GM18868 (cell line): ENCODE results near the gene FECH.
A peak's percentile ranks its signal among the peaks of the same experiment; 100 is the strongest.

ENCODE experiments used
- ATAC-seq: cut with Tn5 transposase; IDR thresholded peaks from one replicate; pipeline ENCODE4 v1.9.1; 2021; ENCODE audit warnings: mild to moderate bottlenecking, moderate library complexity; ENCODE audit not compliant: unreplicated experiment

Gene FECH

DNA sequence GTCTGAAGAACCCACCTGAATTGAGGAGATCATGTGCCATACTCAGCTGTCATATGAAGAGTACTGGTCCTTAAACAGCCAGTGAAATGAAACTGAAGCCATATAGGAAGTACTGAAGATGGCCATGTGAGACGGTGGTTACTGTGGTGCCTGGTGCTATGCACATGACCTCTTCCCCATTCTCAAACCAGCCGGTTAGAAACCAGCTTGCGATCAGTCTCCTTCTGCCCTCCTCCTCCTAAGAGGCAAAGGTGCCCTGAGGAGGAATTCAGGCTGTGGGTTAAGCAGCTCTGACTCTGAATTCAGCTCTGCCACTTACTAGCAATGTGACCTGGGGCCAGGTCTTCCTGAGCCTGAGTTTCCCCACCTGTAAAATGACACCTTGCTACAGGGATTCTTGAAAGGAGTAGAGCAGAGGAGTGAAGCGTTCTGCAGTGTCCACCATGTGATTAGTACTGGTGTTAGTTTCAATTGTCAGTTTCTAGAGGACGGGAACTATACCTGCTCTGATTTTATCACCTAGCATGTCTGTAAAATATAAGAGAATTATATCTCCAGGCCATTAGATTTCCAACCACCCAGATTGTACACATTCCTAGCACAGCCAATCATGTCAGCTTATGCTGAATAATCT is 5.1 kb downstream of the FECH start:
- ATAC-seq: peak; percentile 90

GRCh38 chr18:57579934-57580333 is 6.6 kb downstream of the FECH start:
- ATAC-seq: no peak

DNA sequence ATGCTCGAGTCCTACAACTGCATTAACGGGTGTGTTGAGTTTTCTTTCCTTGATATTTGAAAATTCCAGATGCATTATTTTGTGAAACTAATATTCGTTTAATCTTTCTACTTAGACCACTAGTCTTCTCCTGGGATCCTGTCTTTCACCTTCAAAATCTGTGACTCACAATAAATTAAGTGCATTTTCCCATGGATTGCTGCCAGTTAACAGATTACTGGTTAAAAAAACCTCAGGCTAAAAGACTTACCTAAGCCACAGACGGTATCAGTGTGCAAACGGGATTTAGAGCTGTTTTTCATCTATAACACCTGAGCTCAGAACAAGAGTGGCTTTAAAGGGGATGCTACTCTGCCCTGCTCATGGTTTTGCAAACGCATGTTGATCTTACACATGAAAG is 10.2 kb downstream of the FECH start:
- ATAC-seq: no peak

- no peak for ATAC-seq
Measured at GRCh38 chr18:57575542-57575941, 11.0 kb downstream of the FECH start.

DNA sequence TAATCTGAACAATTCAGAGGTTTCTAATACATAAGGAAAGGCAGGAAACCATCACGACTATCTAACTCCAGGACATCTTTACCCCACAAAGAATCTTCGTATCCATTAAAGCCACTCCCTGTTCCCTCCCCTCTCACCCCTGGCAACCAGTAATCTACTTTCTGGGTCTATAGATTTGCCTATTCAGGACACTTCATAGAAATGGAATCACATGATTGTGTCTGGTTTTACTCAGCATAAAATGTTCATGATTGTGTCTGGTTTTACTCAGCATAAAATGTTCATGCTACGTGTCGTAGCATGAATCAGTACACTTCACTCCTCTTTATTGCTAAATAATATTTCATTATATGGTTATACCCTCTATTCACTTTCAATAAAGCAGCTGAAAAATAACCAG is 11.6 kb downstream of the FECH start:
- no peak for ATAC-seq

GRCh38 chr18:57570162-57570561 is 16.3 kb downstream of the FECH start:
- ATAC-seq: no peak

- ATAC-seq: no peak
Measured at GRCh38 chr18:57569133-57569532, 17.4 kb downstream of the FECH start.

GRCh38 chr18:57561728-57562423 is 24.6 kb downstream of the FECH start:
- peak; percentile 46 for ATAC-seq

GRCh38 chr18:57561261-57561660 is 25.2 kb downstream of the FECH start:
- no peak for ATAC-seq

DNA sequence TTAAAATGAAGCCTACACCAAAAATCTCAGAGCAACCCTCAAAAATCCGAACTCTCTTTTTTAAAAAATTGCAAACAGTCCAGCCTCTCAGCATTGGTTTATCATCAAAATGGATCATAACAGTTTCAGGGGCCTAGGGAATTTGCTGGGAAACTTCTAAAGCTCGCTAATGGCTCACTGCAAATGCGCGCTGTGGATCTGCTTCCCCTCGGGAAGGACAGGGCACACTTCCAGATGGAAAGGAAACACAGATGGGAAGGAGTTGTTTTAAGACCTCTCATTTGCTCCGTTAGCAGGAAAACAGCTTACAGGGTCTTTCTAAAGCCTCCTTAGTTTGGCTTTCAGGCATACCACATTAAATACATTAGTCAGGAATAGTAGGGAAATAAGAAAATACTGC is 27.2 kb downstream of the FECH start:
- ATAC-seq: no peak

GRCh38 chr18:57555134-57555533 is 31.4 kb downstream of the FECH start:
- no peak for ATAC-seq

DNA sequence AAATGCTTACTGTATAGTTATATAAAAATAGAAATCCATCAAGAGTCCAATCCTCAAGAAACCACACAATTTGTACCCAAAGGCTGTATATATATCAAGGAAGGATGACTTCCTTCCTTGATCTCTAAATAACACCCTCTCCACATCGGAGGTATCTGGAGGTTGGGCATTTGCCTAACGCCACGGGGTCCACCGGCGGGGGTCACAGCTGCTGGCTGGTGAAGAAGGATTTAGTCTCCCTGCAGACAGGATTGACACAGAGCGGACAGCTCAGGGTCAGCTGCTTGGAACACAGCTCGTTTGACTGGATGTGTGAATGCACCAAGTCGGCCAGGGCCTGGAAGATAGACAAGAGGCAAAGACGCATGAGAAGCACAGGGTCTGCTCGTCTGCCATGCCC is 36.0 kb downstream of the FECH start:
- no peak for ATAC-seq

- no peak for ATAC-seq
Measured at GRCh38 chr18:57547260-57547659, 39.2 kb downstream of the FECH start.

DNA sequence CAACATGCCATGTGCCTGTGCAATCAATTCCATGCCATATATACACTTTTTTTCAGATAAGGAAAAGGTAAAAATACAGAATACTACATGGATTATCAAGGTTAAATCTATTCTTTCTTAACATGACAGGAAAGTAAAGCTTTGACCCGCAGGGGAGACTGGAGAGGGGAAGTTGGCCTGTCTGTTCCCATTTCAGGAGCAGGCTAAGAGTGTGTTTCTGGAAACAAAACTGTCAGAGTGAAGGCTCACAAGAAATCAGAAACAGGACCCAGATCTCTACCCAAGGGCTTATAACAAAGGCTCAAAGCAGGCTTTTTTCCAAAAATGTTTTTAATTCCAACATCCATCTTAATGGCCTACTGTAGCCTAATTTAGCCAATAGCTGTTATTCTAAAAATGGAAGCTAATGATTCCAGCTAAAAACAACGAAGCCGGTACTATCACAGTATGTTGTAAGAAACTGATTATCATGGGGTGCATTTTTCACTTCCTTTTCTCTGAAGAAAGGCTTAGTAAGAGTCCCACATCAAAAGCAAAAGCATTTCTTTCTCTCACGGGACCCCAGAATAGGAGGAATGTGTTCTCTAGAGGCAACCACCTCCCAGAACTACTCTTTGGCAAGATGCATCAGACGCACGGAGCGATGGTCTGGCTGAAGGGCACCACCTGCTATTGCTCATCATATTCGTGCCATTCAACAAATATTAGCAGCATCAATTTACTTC is 41.4 kb downstream of the FECH start:
- ATAC-seq: peak; percentile 91

GRCh38 chr18:57543560-57543959 is 42.9 kb downstream of the FECH start:
- ATAC-seq: no peak

GRCh38 chr18:57542812-57543427 is 43.6 kb downstream of the FECH start:
- no peak for ATAC-seq

- no peak for ATAC-seq
Measured at GRCh38 chr18:57542126-57542525, 44.4 kb downstream of the FECH start.

- no peak for ATAC-seq
Measured at GRCh38 chr18:57539702-57540101, 46.8 kb downstream of the FECH start.

DNA sequence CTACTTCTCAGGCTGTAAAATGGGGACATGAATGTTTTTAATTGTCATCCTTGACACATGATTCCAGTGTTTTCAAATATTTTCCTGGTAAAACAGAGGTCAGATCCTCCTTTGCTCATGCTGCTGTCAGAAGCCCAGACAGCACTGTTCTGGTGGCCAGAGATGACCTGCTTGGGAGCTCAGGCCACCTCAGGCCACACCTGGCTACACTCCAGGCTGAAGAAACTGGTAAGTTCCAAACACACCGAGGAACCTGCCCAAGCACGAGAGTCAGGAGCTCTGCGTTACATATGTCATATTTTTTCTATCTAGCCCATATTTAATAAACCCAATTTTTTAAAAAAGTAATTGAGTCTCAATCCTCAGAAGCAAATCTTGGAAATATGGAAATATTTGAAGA is 47.9 kb downstream of the FECH start:
- ATAC-seq: no peak

- no peak for ATAC-seq
Measured at GRCh38 chr18:57534511-57534909, 52.0 kb downstream of the FECH start.

GRCh38 chr18:57533868-57534510 is 52.5 kb downstream of the FECH start:
- no peak for ATAC-seq
